Endothelial cell (in vitro differentiated cells): ENCODE data around the gene TECPR2. TPM values are rescaled to one million over a fixed set of nuclear protein-coding genes. Genes with fewer than 3 reads are reported as not detected.

Experiments used
- DNase-seq: peaks from one replicate; pipeline ENCODE4 v3.0.0; 2021; ENCODE audit warnings: low spot score
- H3K27ac Mint-ChIP-seq: one replicate; pipeline ENCODE4 v1.8.0; 2021; ENCODE audit warnings: mixed read lengths, inconsistent platforms; ENCODE audit not compliant: unreplicated experiment
- H3K27me3 Mint-ChIP-seq: one replicate; pipeline ENCODE4 v1.8.0; 2021; ENCODE audit warnings: mild to moderate bottlenecking, moderate library complexity, mixed read lengths, inconsistent platforms; ENCODE audit not compliant: unreplicated experiment
- H3K36me3 Mint-ChIP-seq: one replicate; pipeline ENCODE4 v1.8.0; 2021; ENCODE audit warnings: mild to moderate bottlenecking, low read depth, mixed read lengths, inconsistent platforms; ENCODE audit not compliant: unreplicated experiment
- H3K4me1 Mint-ChIP-seq: one replicate; pipeline ENCODE4 v1.8.0; 2021; ENCODE audit warnings: mild to moderate bottlenecking, mixed read lengths, inconsistent platforms; ENCODE audit not compliant: unreplicated experiment
- H3K4me3 Mint-ChIP-seq: one replicate; pipeline ENCODE4 v1.8.0; 2021; ENCODE audit warnings: mild to moderate bottlenecking, mixed read lengths, inconsistent platforms; ENCODE audit not compliant: unreplicated experiment
- H3K9me3 Mint-ChIP-seq: one replicate; pipeline ENCODE4 v1.8.0; 2021; ENCODE audit warnings: mixed read lengths, inconsistent platforms; ENCODE audit not compliant: unreplicated experiment
- total RNA-seq: library from RNA; stranded (reverse); fragmentation: NEBNext Ultra II Directional; extraction: Animal tissue kit (Norgen Biotek cat#: 25700); gene quantifications from one replicate; pipeline ENCODE4 v1.2.1, GENCODE V29; 2021; ENCODE audit not compliant: unreplicated experiment
- TF ChIP-seq, protein P1 (sequence below): fragments of 200-600 bp; sonication (generic); IDR thresholded peaks from one replicate; pipeline ENCODE4 v1.5.0; 2021; ENCODE audit warnings: antibody characterized with exemption; ENCODE audit not compliant: unreplicated experiment

Gene TECPR2
- total RNA-seq, 1 donor from 2014 or later, result 28.9 TPM

DNA sequence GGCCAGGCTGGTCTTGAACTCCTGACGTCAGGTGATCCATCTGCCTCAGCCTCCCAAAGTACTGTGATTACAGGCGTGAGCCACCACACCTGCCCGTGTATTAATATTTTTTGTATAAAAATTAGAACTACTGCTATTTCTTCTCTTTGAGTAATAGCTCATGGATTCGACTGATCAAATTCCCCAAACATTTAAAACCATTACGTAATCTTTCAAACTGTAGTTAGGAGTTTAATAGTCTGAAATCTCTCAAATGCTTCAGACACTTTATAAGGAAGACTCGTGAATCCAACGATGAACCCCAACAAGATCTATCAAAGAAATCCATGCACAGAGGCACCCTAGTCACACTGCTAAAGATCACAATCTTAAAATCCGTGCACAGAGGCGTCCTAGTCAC is 16.1 kb downstream of the TECPR2 start:
- peaks cover 24% of the 10 kb centered on the region for H3K36me3 Mint-ChIP-seq
- TF ChIP-seq, protein P1, sequence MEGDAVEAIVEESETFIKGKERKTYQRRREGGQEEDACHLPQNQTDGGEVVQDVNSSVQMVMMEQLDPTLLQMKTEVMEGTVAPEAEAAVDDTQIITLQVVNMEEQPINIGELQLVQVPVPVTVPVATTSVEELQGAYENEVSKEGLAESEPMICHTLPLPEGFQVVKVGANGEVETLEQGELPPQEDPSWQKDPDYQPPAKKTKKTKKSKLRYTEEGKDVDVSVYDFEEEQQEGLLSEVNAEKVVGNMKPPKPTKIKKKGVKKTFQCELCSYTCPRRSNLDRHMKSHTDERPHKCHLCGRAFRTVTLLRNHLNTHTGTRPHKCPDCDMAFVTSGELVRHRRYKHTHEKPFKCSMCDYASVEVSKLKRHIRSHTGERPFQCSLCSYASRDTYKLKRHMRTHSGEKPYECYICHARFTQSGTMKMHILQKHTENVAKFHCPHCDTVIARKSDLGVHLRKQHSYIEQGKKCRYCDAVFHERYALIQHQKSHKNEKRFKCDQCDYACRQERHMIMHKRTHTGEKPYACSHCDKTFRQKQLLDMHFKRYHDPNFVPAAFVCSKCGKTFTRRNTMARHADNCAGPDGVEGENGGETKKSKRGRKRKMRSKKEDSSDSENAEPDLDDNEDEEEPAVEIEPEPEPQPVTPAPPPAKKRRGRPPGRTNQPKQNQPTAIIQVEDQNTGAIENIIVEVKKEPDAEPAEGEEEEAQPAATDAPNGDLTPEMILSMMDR, result no peak

DNA sequence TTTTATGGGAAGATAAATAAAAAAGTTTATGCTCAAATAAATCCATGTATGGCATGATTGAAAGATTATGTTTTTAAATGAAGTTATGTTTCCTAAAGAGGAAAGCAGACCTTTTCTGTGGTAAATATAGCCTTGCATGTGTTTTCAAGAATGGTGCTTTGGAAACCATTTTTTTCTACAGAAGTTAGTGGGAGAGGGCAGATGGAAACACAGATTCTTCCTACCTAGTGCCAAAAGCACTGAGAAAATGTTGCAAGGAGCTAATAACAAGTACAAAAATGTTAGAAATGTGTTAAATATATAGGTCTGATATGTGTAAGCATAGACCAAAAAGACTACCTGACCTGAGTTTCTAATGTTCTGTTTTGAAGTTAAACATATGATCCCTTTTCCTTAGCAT is 24.3 kb downstream of the TECPR2 start:
- H3K36me3 Mint-ChIP-seq, result peaks cover 5% of the 10 kb centered on the region
- no peaks in the 10 kb centered on the region for H3K27me3 Mint-ChIP-seq
- no peaks in the 10 kb centered on the region for H3K9me3 Mint-ChIP-seq
- no peak for DNase-seq
- H3K27ac Mint-ChIP-seq, result no peak overlapping the region
- peaks cover 5% of the 10 kb centered on the region for H3K4me1 Mint-ChIP-seq
- no peak overlapping the region for H3K4me3 Mint-ChIP-seq
- TF ChIP-seq, protein P1, result no peak

More for the DNA sequence above, 16.1 kb downstream of the TECPR2 start:
- Mint-ChIP-seq H3K27ac (no peak overlapping the region), H3K9me3 (no peaks in the 10 kb centered on the region), H3K4me1 (peaks cover 16% of the 10 kb centered on the region), H3K4me3 (peak overlapping the region; percentile 63), H3K27me3 (no peaks in the 10 kb centered on the region)
- DNase-seq, result no peak

GRCh38 chr14:102389246-102389645 is 26.5 kb downstream of the TECPR2 start:
- no peak overlapping the region for H3K27ac Mint-ChIP-seq
- DNase-seq, result no peak
- H3K4me1 Mint-ChIP-seq, result peaks cover 7% of the 10 kb centered on the region
- no peaks in the 10 kb centered on the region for H3K9me3 Mint-ChIP-seq
- H3K4me3 Mint-ChIP-seq, result no peak overlapping the region
- TF ChIP-seq, protein P1, result no peak
- peaks cover 9% of the 10 kb centered on the region for H3K36me3 Mint-ChIP-seq
- no peaks in the 10 kb centered on the region for H3K27me3 Mint-ChIP-seq

GRCh38 chr14:102390064-102390855 is 27.5 kb downstream of the TECPR2 start:
- no peak overlapping the region for H3K27ac Mint-ChIP-seq
- H3K27me3 Mint-ChIP-seq, result no peaks in the 10 kb centered on the region
- H3K4me3 Mint-ChIP-seq, result no peak overlapping the region
- H3K36me3 Mint-ChIP-seq, result peaks cover 9% of the 10 kb centered on the region
- DNase-seq, result no peak
- no peaks in the 10 kb centered on the region for H3K9me3 Mint-ChIP-seq
- TF ChIP-seq, protein P1, result no peak
- H3K4me1 Mint-ChIP-seq, result peaks cover 12% of the 10 kb centered on the region

DNA sequence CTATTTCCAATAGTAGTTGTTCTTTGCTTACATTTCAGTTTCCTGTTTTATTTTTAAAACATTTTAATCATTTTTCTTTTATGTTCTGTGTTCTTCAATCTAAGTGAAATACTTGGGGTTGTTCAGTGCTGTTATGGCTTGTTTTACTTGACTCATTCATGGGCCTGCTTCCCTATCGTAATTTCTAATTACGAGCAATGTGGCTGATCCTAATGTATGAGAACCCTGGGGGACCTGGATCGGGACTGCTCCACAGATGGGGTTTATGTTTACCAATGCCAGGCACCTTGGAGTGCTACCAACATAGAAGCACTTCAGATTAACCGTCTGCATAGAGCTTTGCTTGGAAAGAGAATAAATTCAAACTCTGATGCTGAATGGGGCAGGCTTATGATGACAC is 29.8 kb downstream of the TECPR2 start:
- TF ChIP-seq, protein P1, result no peak
- DNase-seq, result no peak
- Mint-ChIP-seq H3K4me3 (no peak overlapping the region), H3K9me3 (peaks cover 5% of the 10 kb centered on the region), H3K27ac (no peak overlapping the region), H3K4me1 (peaks cover 12% of the 10 kb centered on the region), H3K27me3 (peaks cover 1% of the 10 kb centered on the region), H3K36me3 (peaks cover 15% of the 10 kb centered on the region)
